GM23338 (cell line): ENCODE results near the gene FMN1.

Experiments used
- CREB1 ChIP-seq: fragments of 250-450 bp; sonication (Bioruptor Pico); IDR thresholded peaks from 2 replicates; pipeline ENCODE4 v1.5.0; 2020; ENCODE audit warnings: low read depth, mild to moderate bottlenecking, moderate library complexity
- EZH2 ChIP-seq: fragments of 200-600 bp; sonication (generic); IDR thresholded peaks from one replicate; pipeline ENCODE4 v1.8.0; 2017; ENCODE audit warnings: antibody characterized with exemption, mild to moderate bottlenecking, low read depth; ENCODE audit not compliant: unreplicated experiment
- EZH2phosphoT487 ChIP-seq: fragments of 200-600 bp; sonication (generic); IDR thresholded peaks from one replicate; pipeline ENCODE4 v1.8.1; 2018; ENCODE audit warnings: antibody characterized with exemption; ENCODE audit not compliant: unreplicated experiment
- JUNB ChIP-seq: IDR thresholded peaks from one replicate; pipeline ENCODE4 v1.6.1; 2016; ENCODE audit warnings: antibody characterized with exemption; ENCODE audit not compliant: unreplicated experiment
- NANOG ChIP-seq: IDR thresholded peaks from 2 replicates; pipeline ENCODE4 v1.6.1; 2016; ENCODE audit warnings: antibody characterized with exemption, borderline replicate concordance
- POLR2AphosphoS5 ChIP-seq: IDR thresholded peaks from 2 replicates; pipeline ENCODE4 v1.6.1; 2016; ENCODE audit warnings: antibody characterized with exemption, low read depth
- STAT1 ChIP-seq: IDR thresholded peaks from one replicate; pipeline ENCODE4 v1.6.1; 2016; ENCODE audit warnings: antibody characterized with exemption; ENCODE audit not compliant: unreplicated experiment
- ZNF331 ChIP-seq: fragments of 250-450 bp; sonication (Bioruptor Pico); IDR thresholded peaks from 2 replicates; pipeline ENCODE4 v1.5.0; 2020; ENCODE audit warnings: low read depth, mild to moderate bottlenecking, moderate library complexity
- TF ChIP-seq, protein P1 (sequence below), 2 experiments: fragments of 200-600 bp in 1 of 2; sonication (generic) in 1 of 2; conservative IDR thresholded peaks; 2 replicates each; pipeline versions ENCODE4 v1.5.1 to v1.6.1; 2016 to 2017; ENCODE audit warnings: antibody characterized with exemption in 2 of 2, low read depth in 2 of 2, mild to moderate bottlenecking in 2 of 2, moderate library complexity in 1 of 2
- TF ChIP-seq, protein P2 (sequence below): IDR thresholded peaks from 2 replicates; pipeline ENCODE4 v1.6.1; 2016; ENCODE audit warnings: antibody characterized with exemption
- TF ChIP-seq, protein P3 (sequence below): IDR thresholded peaks from one replicate; pipeline ENCODE4 v1.6.1; 2018; ENCODE audit warnings: antibody characterized with exemption; ENCODE audit not compliant: unreplicated experiment

DNA sequence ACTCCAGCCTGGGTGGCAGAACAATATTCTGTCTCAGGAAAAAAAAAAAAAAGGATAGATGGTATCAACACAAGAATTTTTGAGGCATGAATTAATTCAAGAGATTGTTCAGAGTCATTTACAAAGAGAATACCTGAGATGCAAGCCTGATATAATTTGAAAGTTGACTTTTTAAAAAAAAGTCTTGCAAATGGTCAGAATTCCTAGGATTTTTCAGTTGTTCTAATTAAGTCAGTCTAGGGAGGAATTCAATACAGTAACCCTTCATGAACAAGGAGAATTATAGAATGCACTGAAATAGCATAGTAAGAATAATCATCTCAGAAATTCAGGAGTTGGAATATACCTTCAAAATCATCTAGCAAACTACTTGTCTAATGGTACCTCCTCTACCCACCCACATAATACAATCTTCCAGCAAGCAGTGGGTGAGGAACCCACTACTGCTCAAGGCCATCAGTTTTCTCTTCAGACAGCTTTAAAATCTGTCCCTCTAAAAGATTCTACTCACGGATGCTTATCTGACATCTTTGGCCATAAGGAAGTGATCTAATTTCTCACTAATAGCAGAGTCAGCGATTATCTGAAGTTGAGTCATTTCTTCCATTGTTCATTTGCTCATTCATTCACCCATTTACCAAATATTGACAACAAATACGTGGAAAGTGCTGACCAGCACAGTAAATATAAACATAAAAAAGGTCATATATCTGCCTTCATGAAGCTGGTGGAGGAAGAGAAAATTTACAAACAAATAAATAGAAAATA lies 317.1 kb downstream of the FMN1 start:
- no peak for TF ChIP-seq ZNF331 (CRISPR knock-in tag)
- TF ChIP-seq CREB1 (CRISPR knock-in tag): no peak
- TF ChIP-seq, protein P1, sequence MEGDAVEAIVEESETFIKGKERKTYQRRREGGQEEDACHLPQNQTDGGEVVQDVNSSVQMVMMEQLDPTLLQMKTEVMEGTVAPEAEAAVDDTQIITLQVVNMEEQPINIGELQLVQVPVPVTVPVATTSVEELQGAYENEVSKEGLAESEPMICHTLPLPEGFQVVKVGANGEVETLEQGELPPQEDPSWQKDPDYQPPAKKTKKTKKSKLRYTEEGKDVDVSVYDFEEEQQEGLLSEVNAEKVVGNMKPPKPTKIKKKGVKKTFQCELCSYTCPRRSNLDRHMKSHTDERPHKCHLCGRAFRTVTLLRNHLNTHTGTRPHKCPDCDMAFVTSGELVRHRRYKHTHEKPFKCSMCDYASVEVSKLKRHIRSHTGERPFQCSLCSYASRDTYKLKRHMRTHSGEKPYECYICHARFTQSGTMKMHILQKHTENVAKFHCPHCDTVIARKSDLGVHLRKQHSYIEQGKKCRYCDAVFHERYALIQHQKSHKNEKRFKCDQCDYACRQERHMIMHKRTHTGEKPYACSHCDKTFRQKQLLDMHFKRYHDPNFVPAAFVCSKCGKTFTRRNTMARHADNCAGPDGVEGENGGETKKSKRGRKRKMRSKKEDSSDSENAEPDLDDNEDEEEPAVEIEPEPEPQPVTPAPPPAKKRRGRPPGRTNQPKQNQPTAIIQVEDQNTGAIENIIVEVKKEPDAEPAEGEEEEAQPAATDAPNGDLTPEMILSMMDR (conservative IDR thresholded peaks at IDR 0.05; ENCODE audit: low read depth in 2 of 2): no peak
- TF ChIP-seq, protein P2, sequence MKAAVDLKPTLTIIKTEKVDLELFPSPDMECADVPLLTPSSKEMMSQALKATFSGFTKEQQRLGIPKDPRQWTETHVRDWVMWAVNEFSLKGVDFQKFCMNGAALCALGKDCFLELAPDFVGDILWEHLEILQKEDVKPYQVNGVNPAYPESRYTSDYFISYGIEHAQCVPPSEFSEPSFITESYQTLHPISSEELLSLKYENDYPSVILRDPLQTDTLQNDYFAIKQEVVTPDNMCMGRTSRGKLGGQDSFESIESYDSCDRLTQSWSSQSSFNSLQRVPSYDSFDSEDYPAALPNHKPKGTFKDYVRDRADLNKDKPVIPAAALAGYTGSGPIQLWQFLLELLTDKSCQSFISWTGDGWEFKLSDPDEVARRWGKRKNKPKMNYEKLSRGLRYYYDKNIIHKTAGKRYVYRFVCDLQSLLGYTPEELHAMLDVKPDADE: no peak
- no peak for TF ChIP-seq POLR2AphosphoS5
- TF ChIP-seq EZH2: no peak
- no peak for TF ChIP-seq NANOG
- no peak for TF ChIP-seq EZH2phosphoT487
- TF ChIP-seq, protein P3, sequence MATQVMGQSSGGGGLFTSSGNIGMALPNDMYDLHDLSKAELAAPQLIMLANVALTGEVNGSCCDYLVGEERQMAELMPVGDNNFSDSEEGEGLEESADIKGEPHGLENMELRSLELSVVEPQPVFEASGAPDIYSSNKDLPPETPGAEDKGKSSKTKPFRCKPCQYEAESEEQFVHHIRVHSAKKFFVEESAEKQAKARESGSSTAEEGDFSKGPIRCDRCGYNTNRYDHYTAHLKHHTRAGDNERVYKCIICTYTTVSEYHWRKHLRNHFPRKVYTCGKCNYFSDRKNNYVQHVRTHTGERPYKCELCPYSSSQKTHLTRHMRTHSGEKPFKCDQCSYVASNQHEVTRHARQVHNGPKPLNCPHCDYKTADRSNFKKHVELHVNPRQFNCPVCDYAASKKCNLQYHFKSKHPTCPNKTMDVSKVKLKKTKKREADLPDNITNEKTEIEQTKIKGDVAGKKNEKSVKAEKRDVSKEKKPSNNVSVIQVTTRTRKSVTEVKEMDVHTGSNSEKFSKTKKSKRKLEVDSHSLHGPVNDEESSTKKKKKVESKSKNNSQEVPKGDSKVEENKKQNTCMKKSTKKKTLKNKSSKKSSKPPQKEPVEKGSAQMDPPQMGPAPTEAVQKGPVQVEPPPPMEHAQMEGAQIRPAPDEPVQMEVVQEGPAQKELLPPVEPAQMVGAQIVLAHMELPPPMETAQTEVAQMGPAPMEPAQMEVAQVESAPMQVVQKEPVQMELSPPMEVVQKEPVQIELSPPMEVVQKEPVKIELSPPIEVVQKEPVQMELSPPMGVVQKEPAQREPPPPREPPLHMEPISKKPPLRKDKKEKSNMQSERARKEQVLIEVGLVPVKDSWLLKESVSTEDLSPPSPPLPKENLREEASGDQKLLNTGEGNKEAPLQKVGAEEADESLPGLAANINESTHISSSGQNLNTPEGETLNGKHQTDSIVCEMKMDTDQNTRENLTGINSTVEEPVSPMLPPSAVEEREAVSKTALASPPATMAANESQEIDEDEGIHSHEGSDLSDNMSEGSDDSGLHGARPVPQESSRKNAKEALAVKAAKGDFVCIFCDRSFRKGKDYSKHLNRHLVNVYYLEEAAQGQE: no peak
- TF ChIP-seq JUNB: no peak
- TF ChIP-seq STAT1: no peak
